Hematopoietic multipotent progenitor cell treated with erythropoietin and hydrocortisone succinate and interleukin-3 and kit ligand, for 8 days (in vitro differentiated cells): Measurements from ENCODE around the gene PLK2.

Source experiments
- DNase-seq: peaks from one replicate; pipeline ENCODE4 v3.0.0-alpha.2; 2015

PLK2 gene

DNA sequence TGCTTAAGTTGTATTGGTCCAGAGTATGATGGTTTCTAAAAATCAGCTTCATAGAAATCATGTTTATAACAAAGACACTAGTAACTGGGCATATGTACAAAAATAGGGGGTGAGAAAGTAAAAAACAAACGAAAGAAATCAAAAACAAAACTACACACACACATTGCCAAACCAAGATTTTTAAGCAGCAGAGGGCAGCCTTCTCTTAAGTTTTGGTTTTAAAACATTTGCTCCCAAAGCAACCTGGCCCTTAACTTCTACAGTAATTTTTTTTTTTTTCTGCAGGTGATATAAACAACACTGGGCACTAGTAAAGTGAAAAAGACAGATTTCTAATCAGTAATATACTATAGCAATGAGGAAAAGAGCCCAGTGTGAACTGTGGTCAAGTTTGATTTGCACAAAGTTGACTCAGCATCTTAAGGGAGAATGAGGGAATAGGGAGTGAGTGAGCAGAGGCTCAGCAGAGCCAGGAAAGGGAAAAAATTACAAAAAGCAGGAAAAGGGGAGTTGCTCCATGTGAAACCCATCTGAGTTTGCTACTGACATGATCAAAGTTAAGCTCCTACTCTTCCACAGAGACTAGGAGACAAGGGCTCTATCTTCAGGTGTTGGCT lies 18.0 kb upstream of the PLK2 start:
- no peak for DNase-seq

DNA sequence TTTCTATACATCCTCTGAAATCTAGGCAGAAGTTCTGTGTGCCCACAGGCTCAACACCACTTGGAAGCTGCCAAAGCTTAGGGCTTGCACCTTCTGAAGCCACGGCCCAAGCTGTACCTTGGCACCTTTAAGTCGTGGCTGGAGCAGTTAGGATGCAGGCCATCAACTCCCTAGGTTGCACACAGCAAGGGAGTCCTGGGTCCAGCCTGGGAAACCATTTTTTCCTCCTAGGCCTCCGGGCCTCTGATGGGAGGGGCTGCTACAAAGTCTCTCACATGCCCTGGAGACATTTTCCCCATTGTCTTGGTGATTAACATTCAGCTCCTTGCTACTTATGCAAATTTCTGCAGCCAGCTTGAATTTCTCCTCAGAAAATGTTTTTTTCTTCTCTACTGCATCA lies 15.5 kb upstream of the PLK2 start:
- DNase-seq, result no peak

DNA sequence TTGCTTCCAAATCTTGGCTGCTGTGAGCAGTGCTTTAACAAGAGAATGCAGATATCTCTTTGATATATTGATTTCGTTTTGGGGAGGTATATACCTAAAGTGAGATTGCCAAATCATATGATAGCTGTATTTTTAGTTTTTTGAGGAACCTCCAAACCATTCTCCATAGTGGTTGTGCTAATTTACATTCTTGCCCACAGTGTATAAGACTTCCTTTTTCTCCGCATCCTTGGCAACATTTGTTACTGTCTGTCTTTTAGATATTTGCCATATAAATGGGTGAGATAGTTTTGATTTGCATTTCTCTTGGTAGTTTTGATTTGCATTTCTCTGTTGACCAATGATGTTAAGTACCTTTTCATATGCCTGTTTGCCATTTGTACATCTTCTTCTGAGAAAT lies 10.0 kb upstream of the PLK2 start:
- no peak for DNase-seq

DNA sequence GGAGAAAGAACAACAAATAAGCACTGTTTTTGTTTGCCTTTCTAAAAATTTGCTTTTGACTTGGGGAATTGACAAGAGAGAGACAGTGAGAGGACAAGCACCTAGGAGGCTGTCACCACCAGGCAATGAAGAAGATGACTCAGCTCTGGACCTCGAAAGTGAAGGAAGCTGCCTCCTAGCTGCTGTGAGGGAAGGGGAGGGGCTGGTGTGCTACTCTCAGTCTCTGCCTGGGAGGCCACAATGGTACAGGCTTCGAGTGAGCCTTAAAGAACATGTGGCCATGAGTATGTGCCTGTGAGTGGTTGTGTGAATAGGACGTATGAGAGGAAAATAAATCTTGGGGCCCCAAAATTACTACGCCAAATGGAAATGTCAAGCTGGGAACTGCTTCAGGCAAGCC lies 7.1 kb upstream of the PLK2 start:
- DNase-seq, result no peak

DNA sequence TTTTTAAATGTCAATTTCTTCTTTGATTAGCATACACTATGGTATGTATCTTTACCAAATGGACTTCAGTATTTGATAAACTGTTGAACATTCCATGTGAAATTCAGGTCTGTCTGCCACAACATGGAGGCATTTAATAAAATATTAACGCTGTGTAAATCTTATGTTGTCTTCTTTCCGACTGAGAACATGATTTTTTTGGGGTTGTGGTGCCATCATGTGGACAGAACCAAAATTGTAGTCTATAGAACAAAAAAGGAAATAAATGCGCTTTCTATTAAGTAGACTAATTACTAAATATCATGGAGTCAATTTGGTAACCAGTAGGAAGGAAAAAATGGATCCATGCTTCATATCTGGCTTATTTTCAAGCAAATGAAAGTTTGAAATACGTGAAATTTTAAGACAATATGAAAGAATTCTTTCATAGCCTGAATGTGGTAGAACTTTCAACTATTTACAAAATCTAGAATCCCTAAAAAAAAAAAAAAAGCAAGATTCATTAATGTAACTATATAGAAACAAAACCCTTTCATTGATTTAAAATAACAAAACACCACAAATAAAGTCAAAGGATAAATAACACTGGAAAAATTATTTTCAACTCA lies 2.8 kb upstream of the PLK2 start:
- peak; percentile 74 for DNase-seq

DNA sequence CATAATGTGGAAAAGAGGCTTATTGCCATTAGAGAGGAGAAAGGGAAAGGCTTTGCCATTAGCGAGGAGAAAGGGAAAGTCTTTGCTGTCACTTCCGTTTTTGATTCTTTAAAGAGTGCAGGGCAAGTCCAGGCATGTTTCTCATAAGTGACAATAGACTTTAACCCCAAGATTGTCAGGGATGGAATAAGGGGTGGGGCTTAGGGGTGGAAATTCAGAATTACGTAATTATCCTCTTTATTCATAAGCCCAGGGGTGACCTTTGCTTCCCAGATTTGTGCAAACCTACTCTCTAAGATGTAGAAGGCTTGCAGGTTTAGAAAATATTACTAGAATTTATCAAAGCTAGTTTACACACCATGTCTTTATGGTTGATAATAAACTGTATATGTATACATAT lies 2.3 kb upstream of the PLK2 start:
- no peak for DNase-seq

DNA sequence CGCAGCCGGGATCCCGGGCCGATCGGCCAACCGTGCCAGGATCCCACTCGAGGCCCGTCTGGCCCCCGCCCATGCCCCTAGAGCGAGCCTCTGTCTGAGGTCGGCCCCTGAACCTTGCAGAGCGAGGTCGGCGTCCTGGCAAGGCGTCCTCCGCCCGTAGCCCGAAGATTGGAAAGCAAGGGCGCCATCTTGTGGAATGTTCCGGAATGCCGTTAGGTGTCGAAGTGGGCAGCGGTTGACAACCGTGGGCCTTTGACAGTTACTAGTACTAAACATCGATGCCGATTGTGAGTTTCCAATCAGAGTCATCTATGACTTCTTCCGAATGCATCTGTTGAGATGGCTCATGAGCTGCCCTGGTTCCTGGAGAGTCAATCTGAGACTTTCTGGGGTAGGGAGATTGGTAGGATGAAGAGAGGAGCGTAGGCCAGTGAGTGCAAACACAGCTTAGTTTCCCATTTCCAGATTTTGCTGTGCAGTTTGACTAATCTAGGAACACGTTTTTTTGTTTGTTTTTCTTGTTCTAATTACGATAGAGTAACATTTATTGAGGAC lies 923 bp upstream of the PLK2 start:
- peak; percentile 88 for DNase-seq

DNA sequence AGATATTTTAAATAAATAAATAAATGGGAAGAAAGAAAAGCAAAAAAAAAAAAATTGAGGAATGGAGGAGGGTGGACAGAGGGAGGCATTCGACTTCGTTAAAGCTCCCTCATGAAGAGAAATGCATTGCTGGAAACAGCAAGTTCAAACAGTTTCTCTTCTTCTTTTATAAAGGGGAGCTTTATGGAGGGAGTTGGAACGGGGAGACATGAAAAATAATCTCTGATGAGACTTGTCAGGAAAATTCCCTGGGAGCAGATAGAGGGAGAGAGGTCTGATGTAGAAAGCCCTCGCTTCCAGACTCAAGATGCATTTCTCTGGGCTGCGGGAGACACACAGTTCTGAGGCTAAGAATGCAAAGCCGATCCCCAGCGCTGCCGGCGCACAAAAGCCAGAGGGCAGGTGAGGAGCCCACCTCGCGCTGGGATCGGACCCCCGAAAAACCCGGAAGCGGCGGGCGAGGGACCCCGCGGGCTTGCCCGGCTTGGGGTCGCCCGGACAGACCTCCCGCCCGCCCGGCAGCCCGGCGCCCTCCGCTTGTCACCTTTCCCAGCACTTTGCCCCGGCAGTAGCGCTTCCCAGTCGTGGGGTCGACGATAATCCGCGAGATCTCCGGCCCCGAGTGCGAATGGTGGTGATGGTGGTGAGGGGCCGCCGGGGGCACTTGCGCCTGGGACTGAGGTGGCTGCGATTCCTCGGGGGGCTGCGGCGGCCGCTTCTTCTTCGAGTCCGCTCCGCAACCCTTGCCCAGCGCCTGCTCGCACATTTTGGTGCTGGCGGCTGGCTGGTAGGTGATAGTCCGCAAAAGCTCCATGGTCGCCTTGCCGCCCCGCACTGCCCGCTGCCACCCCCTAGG lies 512 bp downstream of the PLK2 start:
- no peak for DNase-seq

DNA sequence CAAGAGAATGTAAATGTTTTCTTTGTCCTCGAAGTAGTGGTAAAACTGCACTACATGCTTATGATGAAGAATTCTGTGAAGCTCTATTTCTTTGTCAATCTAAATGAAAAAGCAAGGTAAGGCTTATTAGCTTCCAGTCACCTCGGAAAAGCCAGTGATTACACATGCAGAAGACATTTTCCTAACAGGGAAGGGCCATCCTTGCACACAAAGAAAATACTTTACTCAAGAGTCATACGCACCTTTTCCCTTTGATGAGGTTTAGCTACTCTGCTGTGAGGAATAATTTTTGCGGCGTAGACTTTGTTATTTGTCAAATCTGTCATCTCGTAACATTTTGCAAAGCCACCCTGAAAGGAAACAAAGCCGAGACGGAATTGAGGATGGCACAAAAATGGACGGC lies 1.1 kb downstream of the PLK2 start:
- no peak for DNase-seq

DNA sequence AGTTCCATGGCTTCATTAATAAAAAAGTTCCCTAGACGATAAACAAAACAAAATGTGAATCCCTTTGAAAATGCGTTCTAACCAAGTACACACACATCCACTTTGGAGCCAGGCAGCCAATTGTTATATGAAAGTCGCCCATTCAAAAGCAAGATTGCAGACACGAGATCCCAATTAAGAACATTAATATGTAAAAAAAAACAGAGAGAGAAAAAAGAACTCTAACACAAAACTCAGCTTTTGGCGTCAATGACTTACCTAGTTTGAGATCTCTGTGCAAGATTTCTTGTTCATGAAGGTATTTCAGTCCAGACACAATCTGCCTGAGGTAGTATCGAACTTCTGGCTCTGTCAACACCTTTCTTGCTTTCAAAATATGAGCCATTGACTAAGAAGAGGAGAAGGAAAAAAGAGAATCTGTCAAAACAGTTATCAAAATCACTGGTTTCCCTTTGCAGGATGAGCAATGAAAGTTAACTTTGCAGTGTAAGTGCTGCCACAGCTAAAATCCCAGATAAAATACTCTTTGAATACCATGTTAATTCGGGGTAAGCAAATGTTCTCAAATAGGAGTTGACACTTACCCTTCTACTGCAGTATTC lies 1.6 kb downstream of the PLK2 start:
- no peak for DNase-seq

DNA sequence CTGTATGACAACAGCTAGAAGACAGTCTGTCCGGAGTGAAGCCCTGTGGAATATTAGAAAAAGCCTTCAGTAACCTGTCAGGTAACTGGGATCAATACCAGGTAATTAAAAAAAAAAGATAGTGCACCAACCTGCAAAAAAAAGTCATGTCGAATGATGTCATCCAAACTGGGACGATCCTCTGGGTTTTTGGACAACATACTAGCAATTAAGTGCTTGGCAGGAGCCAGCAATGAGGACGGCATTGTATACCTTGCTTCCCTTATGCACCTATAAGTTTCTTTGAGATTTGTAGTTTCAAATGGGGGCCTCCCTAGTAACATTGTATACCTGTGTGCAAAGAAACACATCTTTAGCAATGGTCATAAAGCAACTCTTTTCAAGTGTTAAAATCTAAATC lies 2.8 kb downstream of the PLK2 start:
- DNase-seq, result no peak

DNA sequence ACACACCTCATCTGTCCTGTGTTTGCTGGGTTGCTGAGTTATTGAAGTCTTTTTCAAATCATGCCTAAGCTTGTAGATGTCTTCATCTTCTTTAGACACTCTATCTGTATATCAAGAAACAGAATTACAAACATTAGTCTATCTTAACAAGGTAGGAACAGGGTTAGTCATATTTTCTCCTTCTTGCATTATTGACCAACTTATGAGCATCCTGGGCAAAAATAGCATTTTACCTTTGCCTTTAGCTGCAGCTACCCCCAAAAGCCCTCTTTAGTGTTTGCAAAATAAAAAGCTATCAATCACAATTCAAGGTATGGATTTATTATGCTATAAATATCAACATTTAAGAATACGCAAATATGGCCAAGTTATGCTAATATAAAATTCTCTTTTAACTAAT lies 3.4 kb downstream of the PLK2 start:
- DNase-seq, result no peak

DNA sequence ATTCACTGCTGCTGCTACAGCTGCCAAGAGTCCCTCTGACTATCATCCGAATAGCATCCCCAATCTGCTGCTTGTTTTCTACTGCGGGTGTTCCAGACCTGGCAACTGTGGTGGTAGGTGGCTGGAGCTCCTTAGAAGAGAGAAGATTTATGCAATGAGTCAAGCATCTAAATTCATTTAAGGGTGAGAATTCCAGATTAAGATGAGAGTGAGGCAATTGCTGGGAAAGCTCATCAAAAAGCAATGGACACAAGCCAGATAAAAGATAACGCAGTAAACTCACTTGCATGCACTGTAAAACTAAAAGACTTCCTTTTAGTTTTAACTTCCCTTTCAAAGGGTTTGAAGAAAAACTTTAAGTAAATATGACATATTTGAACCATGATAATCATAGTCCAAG lies 3.9 kb downstream of the PLK2 start:
- DNase-seq, result no peak

DNA sequence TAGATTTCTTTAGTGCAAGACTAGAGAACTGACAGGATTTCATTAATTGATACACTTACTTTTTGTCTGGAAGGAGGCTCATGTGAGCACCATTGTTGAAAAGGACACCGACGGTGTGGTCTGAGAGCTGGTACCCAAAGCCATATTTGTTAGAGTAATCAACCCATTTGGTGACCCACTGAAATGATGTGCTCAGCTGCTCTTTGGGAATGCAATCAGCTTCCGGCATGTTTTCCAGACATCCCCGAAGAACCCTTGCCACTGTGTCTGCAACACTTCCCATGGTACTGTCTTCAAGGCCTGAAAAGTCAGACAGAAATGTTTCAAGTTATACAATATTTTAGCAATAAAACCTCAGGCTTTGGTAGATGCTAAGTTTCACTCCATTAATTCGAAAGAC lies 4.4 kb downstream of the PLK2 start:
- no peak for DNase-seq

DNA sequence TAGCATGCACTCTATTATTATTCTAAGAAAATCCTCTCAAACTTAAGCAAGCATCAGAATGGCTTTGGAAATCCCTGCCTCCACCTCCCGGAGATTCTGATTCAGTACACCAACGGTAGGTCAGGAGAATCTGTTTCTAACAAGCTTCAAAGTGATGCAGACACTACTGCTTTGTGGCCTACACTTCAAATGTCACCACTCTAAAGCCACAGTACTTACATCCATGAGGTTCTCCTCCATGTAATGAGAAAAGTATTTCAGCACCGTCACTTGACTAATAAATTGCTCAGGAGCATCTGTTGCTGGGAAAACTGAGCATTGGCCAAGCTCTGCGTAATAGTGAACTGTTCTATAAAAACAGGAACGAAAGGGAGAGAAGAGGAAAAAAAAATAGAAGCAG lies 4.8 kb downstream of the PLK2 start:
- DNase-seq, result no peak

DNA sequence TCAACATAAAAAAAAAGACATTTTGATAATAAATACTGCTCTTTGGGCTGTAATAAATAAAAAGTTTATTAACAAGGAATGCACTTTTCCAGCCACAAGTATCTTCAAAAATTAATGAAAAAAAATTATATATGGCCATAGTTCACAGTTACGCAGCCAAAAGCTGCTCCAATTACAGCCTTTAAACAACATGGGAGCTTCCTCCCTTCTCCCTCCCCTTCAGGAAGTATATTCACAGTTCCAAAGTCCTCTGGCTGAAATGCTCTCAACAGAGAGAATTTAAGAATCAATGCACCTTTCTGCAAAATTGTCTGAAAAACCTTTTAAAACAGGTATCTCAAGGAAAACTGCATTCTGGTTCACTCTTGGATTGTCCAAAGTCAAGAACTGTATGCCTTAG lies 5.9 kb downstream of the PLK2 start:
- DNase-seq, result no peak

DNA sequence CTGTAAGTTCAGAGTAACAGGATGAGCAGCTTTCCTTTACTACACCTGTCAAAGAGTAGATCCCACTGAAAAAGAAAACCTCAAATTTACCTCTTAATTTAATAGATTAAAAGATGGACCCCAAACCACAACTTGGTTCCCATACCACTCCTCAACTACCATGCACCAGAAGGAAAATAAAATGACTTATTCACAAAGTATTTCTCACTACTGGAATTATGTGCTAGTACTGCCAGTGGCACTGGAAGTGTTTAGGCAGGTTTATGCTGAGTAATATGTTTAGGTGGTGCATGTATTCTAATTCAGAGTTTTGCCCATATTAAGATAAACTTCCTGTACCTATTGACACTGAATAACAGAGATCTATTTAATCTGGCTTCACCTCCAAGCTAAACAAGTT lies 6.6 kb downstream of the PLK2 start:
- DNase-seq, result no peak

DNA sequence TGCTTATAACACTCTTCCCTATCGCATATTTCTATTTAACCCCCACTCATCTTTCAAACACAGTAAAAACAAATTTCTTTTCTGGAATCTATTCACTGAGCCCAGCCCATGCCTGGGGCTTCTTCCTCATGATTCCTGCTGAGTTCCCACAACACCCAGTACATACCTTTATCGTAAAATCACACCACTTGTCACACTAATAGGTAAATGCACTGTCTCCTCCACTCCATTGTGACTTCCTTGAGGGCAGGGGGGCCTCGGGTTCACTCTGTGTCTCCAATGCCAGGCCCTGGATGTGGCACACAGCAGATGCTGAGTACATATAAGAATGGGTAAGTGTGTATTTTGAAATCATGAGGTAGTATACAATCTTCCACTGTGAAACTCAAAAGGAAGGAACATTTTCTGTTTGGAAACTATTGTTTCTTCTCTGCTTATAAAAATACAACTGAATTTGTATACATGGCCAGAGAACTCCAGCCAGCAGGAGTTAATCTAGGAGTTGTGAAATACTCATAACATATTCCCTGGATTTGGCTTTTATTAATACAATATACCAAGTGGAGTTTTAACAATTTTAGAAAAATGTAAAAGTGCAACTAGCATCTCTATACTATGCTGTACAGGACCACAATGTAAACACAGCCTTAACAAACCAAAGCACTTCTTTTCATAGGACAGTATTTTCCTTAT lies 7.2 kb downstream of the PLK2 start:
- DNase-seq, result no peak

DNA sequence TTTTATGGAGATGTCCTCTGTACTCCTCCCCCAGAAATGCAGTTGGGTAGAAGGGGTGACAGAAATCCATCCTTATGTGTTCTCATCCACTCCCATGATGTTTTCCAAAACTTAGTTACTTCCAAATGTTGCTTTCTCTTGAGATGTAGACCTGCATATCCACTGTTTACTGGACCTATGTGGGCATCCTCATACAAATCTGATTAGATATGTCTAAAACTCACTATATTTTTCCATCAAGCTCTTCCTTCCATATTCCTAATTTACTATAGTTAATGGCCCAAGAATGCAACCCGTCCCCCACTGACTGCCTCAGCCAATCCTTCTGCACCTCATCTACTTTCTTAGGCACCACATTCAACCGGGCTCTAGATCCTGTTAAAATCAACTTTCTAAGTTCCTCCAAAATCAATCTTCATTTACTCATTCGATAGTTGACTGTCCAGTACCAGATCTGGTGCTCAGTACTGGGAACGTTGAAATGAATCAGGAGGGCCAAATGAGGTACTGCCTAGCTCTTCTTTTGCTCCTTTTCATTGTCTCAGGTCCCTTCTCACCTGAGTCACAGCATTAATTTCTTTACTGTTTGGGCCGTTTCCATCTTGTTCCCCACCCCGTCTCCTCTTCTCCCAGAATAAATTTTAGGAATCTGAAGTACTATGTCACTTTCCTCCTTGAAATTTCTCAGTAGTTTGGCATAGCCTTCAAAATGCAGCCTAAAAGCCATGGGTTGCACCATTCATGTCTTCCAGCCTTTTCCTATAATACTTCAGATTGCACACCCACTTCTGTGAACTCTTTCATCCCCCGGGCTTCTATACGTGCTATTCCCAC lies 7.9 kb downstream of the PLK2 start:
- no peak for DNase-seq

DNA sequence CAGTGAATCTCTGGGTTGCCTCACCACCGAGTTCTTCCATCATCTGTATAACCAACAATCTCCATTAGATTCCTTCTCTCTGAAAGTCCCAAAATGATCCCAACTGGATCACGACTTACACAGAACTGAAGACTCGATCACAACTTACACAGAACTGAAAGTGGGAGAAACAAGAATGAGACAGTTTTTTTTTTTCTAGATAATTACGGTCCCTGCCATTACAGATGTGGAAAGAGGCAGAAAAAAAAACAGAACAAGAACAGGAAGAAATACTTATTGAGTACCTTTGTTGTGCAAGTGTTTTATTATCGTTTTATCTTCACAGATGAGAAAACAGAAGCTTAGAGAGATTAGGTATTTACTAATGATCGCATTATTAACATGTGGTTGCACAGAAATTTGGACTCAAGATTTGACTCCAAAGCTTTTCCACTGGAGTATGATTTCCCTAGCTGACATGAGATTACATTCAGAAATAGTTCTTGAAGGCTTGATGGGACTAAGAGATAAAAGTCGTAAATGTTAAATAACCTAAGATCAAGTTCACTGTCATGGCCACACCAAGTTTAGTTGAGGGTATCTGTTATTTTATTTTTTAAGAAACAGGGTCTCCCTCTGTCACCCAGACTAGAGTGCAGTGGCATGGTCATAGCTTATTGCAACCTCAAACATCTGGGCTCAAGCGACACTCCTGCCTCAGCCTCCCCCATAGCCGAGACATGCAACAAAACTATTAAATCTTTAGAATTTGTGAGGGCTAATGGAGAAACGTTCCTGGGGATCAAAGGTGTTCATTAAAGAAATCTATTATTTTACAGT lies 8.9 kb downstream of the PLK2 start:
- DNase-seq, result no peak

DNA sequence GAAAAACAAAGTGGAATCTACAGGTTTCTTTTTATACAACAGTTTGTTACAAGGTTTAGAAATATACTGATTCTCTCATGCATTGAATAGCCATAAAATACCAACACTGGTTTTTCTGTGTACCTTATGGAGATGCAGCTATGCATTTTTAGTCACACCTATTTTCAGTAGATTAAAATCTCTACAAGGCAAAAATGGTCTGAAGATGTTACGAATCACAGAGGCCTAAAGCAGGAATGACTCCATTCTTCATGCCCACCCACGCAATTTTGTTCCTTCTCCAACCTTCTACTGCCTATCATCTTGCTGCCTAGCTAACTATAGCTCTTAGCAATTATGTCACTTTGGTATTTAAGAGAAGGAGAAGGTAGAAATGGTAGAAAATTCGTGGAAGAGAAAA lies 9.9 kb downstream of the PLK2 start:
- DNase-seq, result no peak
